Measurements from ENCODE around the gene SARS1. TPM values are rescaled to one million over a fixed set of nuclear protein-coding genes. Genes with fewer than 3 reads are reported as not detected.

Gene SARS1
- total RNA-seq, 2 donors from 2014 or later: 123 to 132 TPM

DNA sequence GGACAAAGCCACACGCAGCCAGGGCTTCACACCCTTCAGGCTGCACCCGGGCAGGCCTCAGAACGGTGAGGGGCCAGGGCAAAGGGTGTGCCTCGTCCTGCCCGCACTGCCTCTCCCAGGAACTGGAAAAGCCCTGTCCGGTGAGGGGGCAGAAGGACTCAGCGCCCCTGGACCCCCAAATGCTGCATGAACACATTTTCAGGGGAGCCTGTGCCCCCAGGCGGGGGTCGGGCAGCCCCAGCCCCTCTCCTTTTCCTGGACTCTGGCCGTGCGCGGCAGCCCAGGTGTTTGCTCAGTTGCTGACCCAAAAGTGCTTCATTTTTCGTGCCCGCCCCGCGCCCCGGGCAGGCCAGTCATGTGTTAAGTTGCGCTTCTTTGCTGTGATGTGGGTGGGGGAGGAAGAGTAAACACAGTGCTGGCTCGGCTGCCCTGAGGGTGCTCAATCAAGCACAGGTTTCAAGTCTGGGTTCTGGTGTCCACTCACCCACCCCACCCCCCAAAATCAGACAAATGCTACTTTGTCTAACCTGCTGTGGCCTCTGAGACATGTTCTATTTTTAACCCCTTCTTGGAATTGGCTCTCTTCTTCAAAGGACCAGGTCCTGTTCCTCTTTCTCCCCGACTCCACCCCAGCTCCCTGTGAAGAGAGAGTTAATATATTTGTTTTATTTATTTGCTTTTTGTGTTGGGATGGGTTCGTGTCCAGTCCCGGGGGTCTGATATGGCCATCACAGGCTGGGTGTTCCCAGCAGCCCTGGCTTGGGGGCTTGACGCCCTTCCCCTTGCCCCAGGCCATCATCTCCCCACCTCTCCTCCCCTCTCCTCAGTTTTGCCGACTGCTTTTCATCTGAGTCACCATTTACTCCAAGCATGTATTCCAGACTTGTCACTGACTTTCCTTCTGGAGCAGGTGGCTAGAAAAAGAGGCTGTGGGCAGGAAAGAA lies 61.1 kb downstream of the SARS1 start:
- peak; percentile 90 for DNase-seq (ENCODE audit: low spot score)
- Histone ChIP-seq H3K4me3 (no peak overlapping the region), H3K4me1 (replicated peaks) (peaks cover 11% of the 10 kb centered on the region), H3K9me3 (no peaks in the 10 kb centered on the region), H3K36me3 (no peaks in the 10 kb centered on the region), H3K27me3 (replicated peaks; ENCODE audit: insufficient read depth) (no peaks in the 10 kb centered on the region), H3K27ac (peak overlapping the region; percentile 77 to 79)
- intact Hi-C loops (cut with DNase I): no loop called here
- WGBS: 24% methylated on average over 24 of the region's 24 CpGs
- TF ChIP-seq, protein P1, sequence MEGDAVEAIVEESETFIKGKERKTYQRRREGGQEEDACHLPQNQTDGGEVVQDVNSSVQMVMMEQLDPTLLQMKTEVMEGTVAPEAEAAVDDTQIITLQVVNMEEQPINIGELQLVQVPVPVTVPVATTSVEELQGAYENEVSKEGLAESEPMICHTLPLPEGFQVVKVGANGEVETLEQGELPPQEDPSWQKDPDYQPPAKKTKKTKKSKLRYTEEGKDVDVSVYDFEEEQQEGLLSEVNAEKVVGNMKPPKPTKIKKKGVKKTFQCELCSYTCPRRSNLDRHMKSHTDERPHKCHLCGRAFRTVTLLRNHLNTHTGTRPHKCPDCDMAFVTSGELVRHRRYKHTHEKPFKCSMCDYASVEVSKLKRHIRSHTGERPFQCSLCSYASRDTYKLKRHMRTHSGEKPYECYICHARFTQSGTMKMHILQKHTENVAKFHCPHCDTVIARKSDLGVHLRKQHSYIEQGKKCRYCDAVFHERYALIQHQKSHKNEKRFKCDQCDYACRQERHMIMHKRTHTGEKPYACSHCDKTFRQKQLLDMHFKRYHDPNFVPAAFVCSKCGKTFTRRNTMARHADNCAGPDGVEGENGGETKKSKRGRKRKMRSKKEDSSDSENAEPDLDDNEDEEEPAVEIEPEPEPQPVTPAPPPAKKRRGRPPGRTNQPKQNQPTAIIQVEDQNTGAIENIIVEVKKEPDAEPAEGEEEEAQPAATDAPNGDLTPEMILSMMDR (IDR thresholded peaks at IDR 0.05): no peak
- TF ChIP-seq POLR2A (IDR thresholded peaks at IDR 0.05) (peak; percentile 77), POLR2AphosphoS5 (IDR thresholded peaks at IDR 0.05) (peak; percentile 88)

GRCh38 chr1:109275706-109276345 lies 62.1 kb downstream of the SARS1 start:
- H3K4me3 ChIP-seq: no peak overlapping the region
- no peaks in the 10 kb centered on the region for H3K27me3 ChIP-seq (replicated peaks; ENCODE audit: insufficient read depth)
- H3K36me3 ChIP-seq: no peaks in the 10 kb centered on the region
- TF ChIP-seq POLR2A (IDR thresholded peaks at IDR 0.05): no peak
- TF ChIP-seq POLR2AphosphoS5 (IDR thresholded peaks at IDR 0.05): no peak
- TF ChIP-seq, protein P1 (IDR thresholded peaks at IDR 0.05): no peak
- intact Hi-C loops (cut with DNase I): no loop called here
- H3K4me1 ChIP-seq (replicated peaks): peaks cover 11% of the 10 kb centered on the region
- peak overlapping the region; percentile 77 to 79 for H3K27ac ChIP-seq
- H3K9me3 ChIP-seq: no peaks in the 10 kb centered on the region
- 67% methylated on average over 9 of the region's 9 CpGs for WGBS
- no peak for DNase-seq (ENCODE audit: low spot score)

DNA sequence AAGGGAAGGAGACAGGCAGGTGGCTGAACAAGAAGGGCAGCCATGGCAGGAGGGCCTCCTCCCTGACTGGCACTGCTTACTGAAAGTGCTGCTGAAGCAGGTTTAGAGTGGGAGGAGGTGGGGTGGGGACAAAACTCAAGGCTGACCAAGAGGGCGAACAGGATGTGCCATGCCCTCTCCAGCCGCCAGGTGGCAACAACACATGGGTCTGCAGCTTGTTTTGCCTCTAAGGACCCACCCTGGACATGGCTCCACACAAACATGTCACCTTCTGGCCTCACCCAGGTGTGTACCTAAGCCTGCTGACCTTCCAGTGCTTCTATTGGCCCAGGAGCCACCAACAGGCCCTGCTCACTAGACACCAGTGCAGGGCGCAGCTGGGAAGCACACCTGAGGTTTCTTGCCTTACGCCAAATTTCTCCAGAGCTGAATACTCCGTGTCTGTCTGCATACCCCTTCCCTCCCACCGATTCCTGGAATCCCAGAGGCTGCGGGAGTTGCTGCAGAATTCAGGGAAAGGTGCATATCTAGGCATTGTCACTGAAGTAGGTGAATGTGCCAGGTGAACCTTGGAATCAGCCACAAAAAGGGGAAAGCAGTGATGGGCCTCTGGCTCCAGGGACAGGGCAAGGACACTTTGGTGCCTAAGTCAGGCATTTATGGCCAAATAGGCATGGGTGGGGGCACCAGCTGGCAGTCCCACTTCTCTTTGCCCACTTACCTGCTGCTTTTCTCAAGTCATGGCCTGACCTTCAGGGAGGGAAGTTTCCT lies 63.9 kb downstream of the SARS1 start:
- Histone ChIP-seq H3K27ac (peak overlapping the region; percentile 18 to 46), H3K9me3 (no peaks in the 10 kb centered on the region), H3K4me1 (replicated peaks) (peaks cover 11% of the 10 kb centered on the region), H3K36me3 (no peaks in the 10 kb centered on the region), H3K4me3 (no peak overlapping the region), H3K27me3 (replicated peaks; ENCODE audit: insufficient read depth) (no peaks in the 10 kb centered on the region)
- intact Hi-C loops (cut with DNase I): no loop called here
- WGBS: 63% methylated on average over 7 of the region's 7 CpGs
- DNase-seq (ENCODE audit: low spot score): peak; percentile 48
- TF ChIP-seq POLR2A (IDR thresholded peaks at IDR 0.05): peak; percentile 23
- TF ChIP-seq, protein P1 (IDR thresholded peaks at IDR 0.05): peak; percentile 70 to 85 (median 79)
- peak; percentile 25 for TF ChIP-seq POLR2AphosphoS5 (IDR thresholded peaks at IDR 0.05)

DNA sequence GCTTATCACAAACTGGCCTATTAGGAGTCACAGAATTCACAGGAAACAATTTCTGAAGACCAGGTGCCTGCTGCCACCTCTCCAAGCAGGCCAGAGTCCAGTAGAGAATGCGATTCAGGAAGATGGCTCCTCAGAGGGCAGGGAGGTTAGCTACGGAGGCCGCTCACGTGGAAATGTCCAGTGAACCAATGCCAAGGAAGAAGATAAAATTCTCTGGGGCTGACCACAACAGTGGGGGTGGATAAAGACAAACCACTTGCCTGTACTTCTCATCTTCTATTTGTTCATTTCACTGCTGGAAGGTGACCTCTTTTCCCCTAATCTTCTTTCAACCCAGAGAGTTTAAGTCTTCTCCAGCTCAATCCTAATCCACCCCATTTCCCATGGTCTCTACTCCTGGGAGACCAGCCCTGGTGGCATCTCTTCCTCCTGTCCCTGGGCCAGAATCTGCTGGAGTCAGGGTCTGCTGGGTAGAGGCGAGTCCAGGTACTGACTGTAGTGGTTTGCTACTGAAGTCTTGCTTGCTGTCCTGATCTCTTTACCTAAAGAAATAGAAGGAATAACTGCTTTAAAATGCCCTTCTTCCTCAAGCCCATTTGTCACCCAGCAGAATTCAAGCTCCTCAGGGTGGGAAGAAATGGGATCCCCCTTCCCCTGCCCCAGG lies 66.0 kb downstream of the SARS1 start:
- Histone ChIP-seq H3K27ac (no peak overlapping the region), H3K4me3 (no peak overlapping the region), H3K9me3 (no peaks in the 10 kb centered on the region), H3K36me3 (no peaks in the 10 kb centered on the region), H3K4me1 (replicated peaks) (peaks cover 10% of the 10 kb centered on the region), H3K27me3 (replicated peaks; ENCODE audit: insufficient read depth) (no peaks in the 10 kb centered on the region)
- TF ChIP-seq, protein P1 (IDR thresholded peaks at IDR 0.05): no peak
- TF ChIP-seq POLR2A (IDR thresholded peaks at IDR 0.05): no peak
- no peak for DNase-seq (ENCODE audit: low spot score)
- 96% methylated on average over 5 of the region's 5 CpGs for WGBS
- intact Hi-C loops (cut with DNase I): no loop called here

All from prostate gland (tissue), 2 donors.